ENCODE measurements around the gene NFATC2IP.

The NFATC2IP gene

DNA sequence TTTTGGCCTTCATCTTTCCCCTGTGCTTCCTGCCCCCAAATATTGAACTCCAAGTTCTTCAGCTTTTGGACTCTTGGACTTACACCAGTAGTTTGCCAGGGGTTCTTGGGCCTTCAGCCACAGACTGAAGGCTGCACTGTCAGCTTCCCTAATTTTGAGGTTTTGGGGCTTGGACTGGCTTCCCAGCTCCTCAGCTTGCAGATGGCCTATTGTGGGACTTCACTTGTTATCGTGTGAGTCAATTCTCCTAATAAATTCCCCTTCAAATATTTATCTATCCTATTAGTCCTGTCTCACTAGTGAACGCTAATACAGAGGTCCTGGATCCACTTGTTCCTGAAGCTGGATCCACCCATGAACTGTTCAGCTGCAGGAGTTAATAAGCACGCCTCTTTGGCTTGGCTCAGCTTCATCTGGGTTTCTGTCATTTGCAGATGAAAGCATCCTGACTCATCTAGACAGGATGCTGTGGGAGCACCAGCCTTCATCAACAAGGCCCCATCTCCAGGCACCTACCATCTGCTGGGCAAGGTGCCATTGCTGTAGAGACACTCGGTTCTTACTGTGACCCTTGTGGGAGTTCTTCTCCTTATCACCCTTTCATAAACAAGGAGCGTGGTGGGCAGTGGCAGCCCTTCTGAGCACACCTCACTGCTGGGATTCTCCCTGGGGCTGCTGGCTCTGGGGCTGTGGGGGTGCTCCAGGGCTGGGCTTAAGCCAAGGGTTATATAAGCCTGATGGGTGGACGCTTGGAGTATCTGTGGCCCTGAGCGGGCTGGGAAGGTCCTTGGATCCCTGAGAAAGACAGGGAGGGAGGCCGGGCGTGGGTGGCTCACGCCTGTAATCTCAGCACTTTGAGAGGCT lies 57.2 kb downstream of the NFATC2IP start:
- peak; percentile 85 for DNase-seq

DNA sequence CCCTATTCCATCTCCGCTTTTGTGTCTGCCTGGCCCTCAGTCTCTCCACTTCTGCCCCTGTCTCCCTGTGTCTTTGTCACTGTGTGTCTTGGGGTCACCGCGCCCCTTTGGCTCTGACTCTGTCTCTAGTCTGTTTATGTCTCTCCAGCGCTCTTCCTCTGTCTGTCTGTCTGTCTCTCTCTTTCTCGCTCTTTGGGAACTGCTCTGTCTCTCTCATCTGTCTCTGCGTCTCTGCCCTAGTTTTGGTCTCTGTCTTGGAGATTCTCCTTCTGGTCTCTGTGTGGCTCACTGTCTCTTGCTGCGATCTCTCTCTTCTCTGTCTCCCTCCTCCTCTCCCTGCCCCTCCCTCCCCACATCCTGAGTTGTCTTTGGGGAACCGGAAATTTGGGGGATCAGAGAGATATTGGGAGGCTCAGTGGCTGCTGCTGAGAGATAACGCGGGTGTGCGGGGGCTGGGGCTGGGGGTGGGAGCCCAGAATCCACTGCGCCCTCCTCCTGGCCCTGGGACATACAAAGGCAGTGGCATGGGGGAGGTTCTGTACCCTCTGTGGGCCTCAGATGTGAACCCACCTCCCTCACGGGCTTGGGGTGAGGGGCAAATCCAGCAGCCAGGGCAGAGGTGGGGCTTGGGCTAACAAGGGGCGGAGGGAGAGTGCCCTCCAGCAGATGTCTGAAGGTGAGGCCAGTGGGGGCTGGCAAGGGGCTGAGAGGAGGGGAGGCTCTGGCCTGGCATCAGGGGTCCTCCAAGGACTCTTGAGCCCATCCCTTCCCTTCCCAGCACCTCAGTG lies 58.5 kb downstream of the NFATC2IP start:
- DNase-seq, result no peak

DNA sequence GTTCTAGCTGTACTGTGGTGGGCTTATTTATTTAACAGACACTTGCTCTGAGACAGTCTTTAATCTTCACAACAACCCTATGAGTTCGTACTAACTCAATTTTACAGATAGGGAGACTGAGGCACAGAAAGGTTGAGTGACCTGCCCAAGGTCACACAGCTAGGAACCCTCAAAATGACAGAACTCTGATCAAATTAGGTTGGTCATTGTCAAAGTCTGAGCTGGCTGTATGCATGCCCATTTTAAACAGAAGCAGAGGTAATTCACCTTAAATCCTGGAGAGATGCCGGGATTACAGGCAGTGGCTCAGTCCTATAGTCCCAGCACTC lies 59.1 kb downstream of the NFATC2IP start:
- no peak for DNase-seq

DNA sequence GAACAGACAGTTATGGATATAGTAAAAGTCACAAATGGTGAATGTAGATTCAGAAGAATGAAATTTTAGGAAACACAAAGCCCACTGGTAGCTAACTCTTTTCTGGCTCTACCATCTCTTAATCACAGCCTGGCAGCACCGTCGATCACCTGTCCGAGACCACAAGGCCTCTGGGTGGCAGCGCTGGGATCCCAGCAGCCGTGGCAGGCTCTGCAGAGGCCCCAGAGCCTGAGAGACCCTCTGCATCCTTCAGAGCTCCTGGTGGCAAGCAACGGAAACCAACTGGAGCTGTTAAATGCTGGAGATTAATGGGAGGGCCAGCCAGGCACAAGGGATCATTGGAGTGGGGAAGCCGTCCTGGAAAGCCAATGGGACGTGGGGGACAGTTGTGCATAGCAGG lies 60.4 kb downstream of the NFATC2IP start:
- DNase-seq, result no peak

DNA sequence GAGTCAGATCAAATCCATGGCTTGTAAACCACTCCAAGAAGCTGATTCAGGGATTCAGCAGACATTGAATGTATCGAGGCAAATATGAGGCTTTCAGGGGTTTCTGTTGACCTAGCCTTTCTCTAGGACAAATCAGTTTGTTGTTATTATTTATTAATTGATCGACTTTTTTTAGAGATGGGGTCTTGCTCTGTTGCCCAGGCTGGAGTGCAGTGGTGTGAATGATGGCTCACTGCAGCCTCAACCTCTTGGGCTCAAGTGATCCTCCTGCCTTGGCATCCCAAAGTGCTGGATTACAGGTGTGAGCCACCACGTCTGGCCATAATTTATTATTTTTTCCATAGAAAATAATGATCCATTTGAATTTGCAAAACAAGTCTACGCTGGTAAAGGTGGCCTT lies 61.1 kb downstream of the NFATC2IP start:
- no peak for DNase-seq

DNA sequence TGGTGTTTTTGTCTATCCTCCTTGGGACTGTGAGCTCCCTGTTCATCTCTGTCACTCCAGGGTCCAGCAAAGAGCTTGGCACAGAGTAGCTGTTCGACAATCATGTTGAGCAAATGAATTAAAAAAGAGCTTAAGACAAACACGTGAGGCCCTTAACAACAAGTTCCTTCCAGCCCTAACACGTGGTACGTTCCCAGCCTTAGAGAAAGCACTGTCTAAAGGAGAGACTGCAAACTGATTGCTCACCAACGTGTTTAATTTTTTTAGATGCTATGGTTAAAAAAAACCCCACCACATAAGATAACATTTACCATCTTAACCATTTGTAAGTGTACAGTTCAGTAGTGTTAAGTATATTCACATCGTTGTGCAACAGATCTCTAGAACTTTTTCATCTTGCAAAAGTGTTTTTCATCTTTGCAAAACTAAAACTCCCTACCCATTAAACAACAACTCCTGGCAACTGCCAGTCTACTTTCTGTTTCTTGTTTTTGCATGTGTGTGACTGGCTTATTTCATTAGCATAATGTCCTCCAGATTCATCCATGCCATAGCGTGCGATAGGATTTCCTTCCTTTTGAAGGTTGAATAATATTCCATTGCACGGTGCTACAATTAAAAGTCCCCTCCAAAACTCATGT lies 62.3 kb downstream of the NFATC2IP start:
- no peak for DNase-seq

DNA sequence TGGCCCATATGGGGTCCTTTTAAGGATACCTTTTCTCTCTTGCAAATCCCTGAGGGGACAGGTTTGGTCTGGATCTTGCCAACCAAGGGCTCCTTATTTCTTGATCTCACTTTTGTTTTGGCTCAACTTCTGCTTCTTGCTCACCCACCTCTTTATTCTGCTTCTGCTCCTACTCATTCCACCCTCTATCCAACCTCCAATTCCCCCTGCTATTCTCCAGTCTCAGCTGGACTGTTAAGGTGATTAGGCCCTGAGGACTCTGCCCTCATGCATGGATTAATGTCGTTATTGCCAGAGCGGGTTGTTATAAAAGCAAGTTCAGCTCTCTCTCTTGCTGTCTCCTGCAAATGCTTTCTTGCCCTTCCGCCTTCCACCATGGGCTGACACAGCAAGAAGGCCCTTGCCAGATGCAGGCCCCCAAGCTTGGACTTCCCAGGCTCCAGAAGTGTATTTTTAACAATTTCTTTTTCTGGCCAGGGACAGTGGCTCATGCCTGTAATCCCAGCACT lies 63.9 kb downstream of the NFATC2IP start:
- DNase-seq, result no peak

Data from HCEC 1CT (cell line).